ENCODE data around the gene CCT8.

Gene CCT8

DNA sequence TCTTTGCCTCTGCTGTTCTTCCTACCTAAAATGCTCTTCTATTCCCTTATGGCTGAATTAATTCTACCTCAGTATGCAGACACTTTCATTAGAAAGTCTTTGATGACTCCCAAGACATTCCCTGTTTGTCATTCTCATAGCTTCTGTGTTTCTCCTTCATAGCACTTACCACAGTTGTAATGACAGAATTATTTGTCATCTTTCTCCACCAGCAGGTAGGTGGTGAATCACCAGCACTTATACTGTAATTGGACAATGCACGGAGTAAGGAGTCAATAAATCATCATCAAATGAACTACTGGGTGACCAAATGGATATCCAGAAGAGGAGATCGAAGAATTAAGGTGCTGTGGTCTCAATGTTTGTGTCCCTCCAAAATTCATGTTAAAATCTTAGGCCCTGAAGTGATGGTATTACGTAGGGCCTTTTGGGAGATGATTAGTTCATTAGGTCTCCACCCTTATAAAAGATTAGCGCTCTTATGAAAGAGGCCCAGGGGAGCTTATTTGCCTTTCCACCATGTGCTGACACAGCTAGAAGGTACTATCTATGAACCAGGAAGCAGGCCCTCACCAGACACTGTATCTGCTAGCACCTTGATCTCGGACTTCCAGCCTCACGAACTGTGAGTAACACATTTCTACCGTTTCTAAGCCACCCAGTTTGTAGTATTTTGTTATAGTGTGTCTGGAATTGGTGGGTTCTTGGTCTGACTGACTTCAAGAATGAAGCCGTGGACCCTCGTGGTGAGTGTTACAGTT lies 2.4 kb upstream of the CCT8 start:
- WGBS (ENCODE audit: extremely low coverage, insufficient coverage, insufficient read length), result no CpG with 5 or more reads among the region's 9 CpGs
- DNase-seq, result no peak

DNA sequence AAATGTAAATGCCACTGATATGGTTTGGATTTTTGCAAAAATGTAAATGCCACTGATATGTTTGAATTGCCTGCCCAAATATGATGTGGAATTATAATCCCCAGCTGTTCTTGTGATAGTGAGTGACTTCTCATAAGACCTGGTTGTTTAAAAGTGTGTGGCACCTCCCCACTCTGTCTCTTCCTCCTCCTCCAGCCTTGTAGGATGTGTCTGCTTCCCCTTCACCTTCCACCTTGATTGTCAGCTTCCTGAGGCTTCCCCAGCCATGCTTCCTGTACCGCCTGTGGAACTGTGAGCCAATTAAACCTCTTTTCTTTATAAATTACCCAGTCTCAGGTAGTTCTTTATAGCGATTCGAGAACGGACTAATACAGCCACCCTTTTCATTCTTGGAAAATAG lies 1.3 kb upstream of the CCT8 start:
- H4K91ac ChIP-seq (ENCODE audit: low read depth, low read length), result no peak overlapping the region
- no peak overlapping the region for H3K4me2 ChIP-seq (ENCODE audit: low read length)
- WGBS (ENCODE audit: extremely low coverage, insufficient coverage, insufficient read length), result no CpG with 5 or more reads among the region's 4 CpGs

More for the DNA sequence above, 2.4 kb upstream of the CCT8 start:
- no peak overlapping the region for H4K91ac ChIP-seq (ENCODE audit: low read depth, low read length)
- no peaks in the 10 kb centered on the region for H3K36me3 ChIP-seq (ENCODE audit: control insufficient read depth in 1 of 2, insufficient read depth in 2 of 2, low read length in 2 of 2)
- no peak overlapping the region for H3K4ac ChIP-seq (ENCODE audit: low read depth, low read length)
- H4K8ac ChIP-seq (ENCODE audit: low read depth, low read length), result no peak overlapping the region
- peaks cover 15% of the 10 kb centered on the region for H3K79me2 ChIP-seq (ENCODE audit: control insufficient read depth, insufficient read depth, low read length, poor library complexity)
- no peak overlapping the region for H3K27ac ChIP-seq (ENCODE audit: low read depth, low read length)
- H3K18ac ChIP-seq (ENCODE audit: low read length), result no peak overlapping the region
- no peak overlapping the region for H2BK12ac ChIP-seq (ENCODE audit: low read length)
- no peak overlapping the region for H3K4me3 ChIP-seq (ENCODE audit: low read depth, low read length)
- no peak overlapping the region for H2BK120ac ChIP-seq (ENCODE audit: insufficient read depth, low read length, poor library complexity)
- H3K27me3 ChIP-seq (ENCODE audit: insufficient read depth, low read length), result no peaks in the 10 kb centered on the region
- peaks cover 8% of the 10 kb centered on the region for H3K79me1 ChIP-seq (ENCODE audit: low read length)
- no peak overlapping the region for H2BK5ac ChIP-seq (ENCODE audit: low read depth, low read length, poor library complexity)
- H3K9me3 ChIP-seq (ENCODE audit: insufficient read depth, low read depth, low read length), result no peaks in the 10 kb centered on the region
- H2AK5ac ChIP-seq (ENCODE audit: low read length), result no peak overlapping the region
- no peak overlapping the region for H2AFZ ChIP-seq (ENCODE audit: insufficient read depth, low read length, poor library complexity)
- H3K23ac ChIP-seq (ENCODE audit: low read length), result no peak overlapping the region
- no peak overlapping the region for H3K4me2 ChIP-seq (ENCODE audit: low read length)
- peaks cover 0 to 2% of the 10 kb centered on the region in 2 experiments for H3K4me1 ChIP-seq (ENCODE audit: control insufficient read depth in 1 of 2, insufficient read depth in 2 of 2, low read length in 2 of 2)
- no peak overlapping the region for H3K9ac ChIP-seq (ENCODE audit: low read length)
- no peak overlapping the region for H4K12ac ChIP-seq (ENCODE audit: low read depth, low read length)
- no peak overlapping the region for H3K14ac ChIP-seq (ENCODE audit: low read length)

DNA sequence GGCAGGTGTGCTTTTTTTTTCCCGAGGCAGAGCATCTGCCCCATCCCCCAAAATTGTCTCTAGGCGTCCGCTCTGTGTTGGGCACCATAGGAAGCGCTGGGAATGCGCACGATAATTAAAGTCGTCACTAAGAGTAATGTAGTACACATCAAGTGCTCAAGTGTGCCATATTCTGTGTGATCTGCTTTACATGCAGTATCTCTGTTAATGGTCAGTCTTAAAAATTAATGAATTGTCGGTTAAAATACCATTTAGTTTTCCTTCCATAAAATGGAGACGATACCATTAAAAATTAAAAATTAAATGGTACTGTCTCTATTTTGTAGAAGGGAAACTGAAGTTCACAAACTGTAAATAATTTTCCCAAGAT lies 544 bp upstream of the CCT8 start:
- Histone ChIP-seq H2AK5ac (ENCODE audit: low read length) (no peak overlapping the region), H2AFZ (ENCODE audit: insufficient read depth, low read length, poor library complexity) (peak overlapping the region; percentile 92), H2BK5ac (ENCODE audit: low read depth, low read length, poor library complexity) (peak overlapping the region; percentile 57), H3K4me1 (ENCODE audit: control insufficient read depth in 1 of 2, insufficient read depth in 2 of 2, low read length in 2 of 2) (peaks cover 0 to 2% of the 10 kb centered on the region in 2 experiments), H2BK12ac (ENCODE audit: low read length) (no peak overlapping the region), H3K14ac (ENCODE audit: low read length) (peak overlapping the region; percentile 74), H2BK120ac (ENCODE audit: insufficient read depth, low read length, poor library complexity) (peak overlapping the region; percentile 36), H3K27ac (ENCODE audit: low read depth, low read length) (peak overlapping the region; percentile 57), H4K8ac (ENCODE audit: low read depth, low read length) (peak overlapping the region; percentile 97), H4K91ac (ENCODE audit: low read depth, low read length) (peak overlapping the region; percentile 65), H4K12ac (ENCODE audit: low read depth, low read length) (peak overlapping the region; percentile 80), H3K4ac (ENCODE audit: low read depth, low read length) (peak overlapping the region; percentile 39), H3K79me2 (ENCODE audit: control insufficient read depth, insufficient read depth, low read length, poor library complexity) (peaks cover 15% of the 10 kb centered on the region), H3K9ac (ENCODE audit: low read length) (peak overlapping the region; percentile 94), H3K79me1 (ENCODE audit: low read length) (peaks cover 8% of the 10 kb centered on the region), H3K27me3 (ENCODE audit: insufficient read depth, low read length) (no peaks in the 10 kb centered on the region), H3K9me3 (ENCODE audit: insufficient read depth, low read depth, low read length) (no peaks in the 10 kb centered on the region), H3K23ac (ENCODE audit: low read length) (no peak overlapping the region), H3K4me3 (ENCODE audit: low read depth, low read length) (peak overlapping the region; percentile 79), H3K36me3 (ENCODE audit: control insufficient read depth in 1 of 2, insufficient read depth in 2 of 2, low read length in 2 of 2) (no peaks in the 10 kb centered on the region), H3K18ac (ENCODE audit: low read length) (no peak overlapping the region), H3K4me2 (ENCODE audit: low read length) (peak overlapping the region; percentile 84)
- DNase-seq, result no peak
- WGBS (ENCODE audit: extremely low coverage, insufficient coverage, insufficient read length), result no CpG with 5 or more reads among the region's 9 CpGs

More for the DNA sequence above, 1.3 kb upstream of the CCT8 start:
- H2BK120ac ChIP-seq (ENCODE audit: insufficient read depth, low read length, poor library complexity), result no peak overlapping the region
- no peak overlapping the region for H3K9ac ChIP-seq (ENCODE audit: low read length)
- no peaks in the 10 kb centered on the region for H3K36me3 ChIP-seq (ENCODE audit: control insufficient read depth in 1 of 2, insufficient read depth in 2 of 2, low read length in 2 of 2)
- H3K18ac ChIP-seq (ENCODE audit: low read length), result no peak overlapping the region
- H3K27ac ChIP-seq (ENCODE audit: low read depth, low read length), result no peak overlapping the region
- no peak for DNase-seq
- no peak overlapping the region for H3K4me3 ChIP-seq (ENCODE audit: low read depth, low read length)
- no peak overlapping the region for H4K12ac ChIP-seq (ENCODE audit: low read depth, low read length)
- H2BK5ac ChIP-seq (ENCODE audit: low read depth, low read length, poor library complexity), result no peak overlapping the region
- no peak overlapping the region for H4K8ac ChIP-seq (ENCODE audit: low read depth, low read length)
- no peak overlapping the region for H3K14ac ChIP-seq (ENCODE audit: low read length)
- H3K23ac ChIP-seq (ENCODE audit: low read length), result no peak overlapping the region
- H3K4ac ChIP-seq (ENCODE audit: low read depth, low read length), result no peak overlapping the region
- peaks cover 8% of the 10 kb centered on the region for H3K79me1 ChIP-seq (ENCODE audit: low read length)
- H3K9me3 ChIP-seq (ENCODE audit: insufficient read depth, low read depth, low read length), result no peaks in the 10 kb centered on the region
- no peak overlapping the region for H2AK5ac ChIP-seq (ENCODE audit: low read length)
- H3K4me1 ChIP-seq (ENCODE audit: control insufficient read depth in 1 of 2, insufficient read depth in 2 of 2, low read length in 2 of 2), result peaks cover 0 to 2% of the 10 kb centered on the region in 2 experiments
- H3K79me2 ChIP-seq (ENCODE audit: control insufficient read depth, insufficient read depth, low read length, poor library complexity), result peaks cover 15% of the 10 kb centered on the region
- H3K27me3 ChIP-seq (ENCODE audit: insufficient read depth, low read length), result no peaks in the 10 kb centered on the region
- no peak overlapping the region for H2AFZ ChIP-seq (ENCODE audit: insufficient read depth, low read length, poor library complexity)
- no peak overlapping the region for H2BK12ac ChIP-seq (ENCODE audit: low read length)

DNA sequence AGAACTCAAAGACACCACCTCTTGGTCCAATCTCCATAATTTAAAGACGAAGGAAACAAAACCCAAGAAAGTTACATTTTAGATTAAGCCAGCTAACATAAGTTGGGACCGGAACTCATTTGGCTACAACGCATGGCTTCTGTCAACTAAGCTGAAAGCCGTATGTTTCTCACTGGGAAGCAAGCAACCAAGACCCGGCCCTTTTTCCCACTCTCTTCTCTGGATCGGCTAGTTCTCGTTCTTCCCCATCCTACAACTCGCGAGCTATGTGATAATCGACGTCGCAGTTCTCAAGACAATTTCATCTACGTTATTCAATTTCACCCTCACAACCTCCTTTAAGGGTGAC lies 601 bp downstream of the CCT8 start:
- WGBS (ENCODE audit: extremely low coverage, insufficient coverage, insufficient read length), result no CpG with 5 or more reads among the region's 13 CpGs

More for the DNA sequence above, 601 bp downstream of the CCT8 start:
- Histone ChIP-seq H3K9ac (ENCODE audit: low read length) (peak overlapping the region; percentile 96), H4K12ac (ENCODE audit: low read depth, low read length) (peak overlapping the region; percentile 95), H4K91ac (ENCODE audit: low read depth, low read length) (peak overlapping the region; percentile 84), H3K14ac (ENCODE audit: low read length) (peak overlapping the region; percentile 30), H3K18ac (ENCODE audit: low read length) (peak overlapping the region; percentile 1), H2BK12ac (ENCODE audit: low read length) (no peak overlapping the region), H3K36me3 (ENCODE audit: control insufficient read depth in 1 of 2, insufficient read depth in 2 of 2, low read length in 2 of 2) (peaks cover 3 to 5% of the 10 kb centered on the region in 2 experiments), H3K4me2 (ENCODE audit: low read length) (peak overlapping the region; percentile 72), H3K27ac (ENCODE audit: low read depth, low read length) (no peak overlapping the region), H3K4me1 (ENCODE audit: control insufficient read depth in 1 of 2, insufficient read depth in 2 of 2, low read length in 2 of 2) (peaks cover 0 to 2% of the 10 kb centered on the region in 2 experiments), H3K4ac (ENCODE audit: low read depth, low read length) (peak overlapping the region; percentile 84), H3K79me2 (ENCODE audit: control insufficient read depth, insufficient read depth, low read length, poor library complexity) (peaks cover 15% of the 10 kb centered on the region), H2BK5ac (ENCODE audit: low read depth, low read length, poor library complexity) (no peak overlapping the region), H3K79me1 (ENCODE audit: low read length) (peaks cover 8% of the 10 kb centered on the region), H3K4me3 (ENCODE audit: low read depth, low read length) (peak overlapping the region; percentile 97), H2AK5ac (ENCODE audit: low read length) (no peak overlapping the region), H2AFZ (ENCODE audit: insufficient read depth, low read length, poor library complexity) (peak overlapping the region; percentile 75), H4K8ac (ENCODE audit: low read depth, low read length) (no peak overlapping the region), H3K27me3 (ENCODE audit: insufficient read depth, low read length) (no peaks in the 10 kb centered on the region), H3K23ac (ENCODE audit: low read length) (no peak overlapping the region), H2BK120ac (ENCODE audit: insufficient read depth, low read length, poor library complexity) (no peak overlapping the region), H3K9me3 (ENCODE audit: insufficient read depth, low read depth, low read length) (no peaks in the 10 kb centered on the region)
- peak in 1 of 2 donors; percentile 43 for DNase-seq
